GM23248 (cell line): ENCODE results near the gene LENG8.

ENCODE experiments used
- EZH2 ChIP-seq: fragments of 200-600 bp; sonication (generic); IDR thresholded peaks from 2 replicates; pipeline ENCODE4 v1.6.1; 2018; ENCODE audit warnings: antibody characterized with exemption, mild to moderate bottlenecking; ENCODE audit not compliant: insufficient read depth, poor library complexity, severe bottlenecking
- EZH2phosphoT487 ChIP-seq: fragments of 200-600 bp; sonication (generic); IDR thresholded peaks from 2 replicates; pipeline ENCODE4 v1.6.1; 2018; ENCODE audit warnings: antibody characterized with exemption, moderate library complexity, mild to moderate bottlenecking, low read depth; ENCODE audit not compliant: insufficient read depth

DNA sequence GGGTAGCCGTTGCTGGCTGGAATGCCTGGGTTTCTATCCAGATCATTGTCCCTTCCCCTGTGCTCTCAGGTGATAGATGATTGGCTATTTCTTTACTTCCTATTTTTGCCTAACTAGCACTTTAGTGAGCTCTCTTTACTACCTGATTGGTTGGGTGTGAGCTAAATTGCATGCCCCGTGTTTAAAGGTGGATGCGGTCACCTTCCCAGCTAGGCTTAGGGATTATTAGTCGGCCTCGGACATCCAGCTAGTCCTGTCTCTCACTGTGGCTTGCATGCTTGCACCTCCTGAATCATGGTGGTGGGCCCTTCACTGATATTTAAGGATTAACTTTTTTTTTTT, 23.6 kb upstream of the LENG8 start:
- TF ChIP-seq EZH2, result no peak
- TF ChIP-seq EZH2phosphoT487, result no peak
